HCT116 (cell line): ENCODE measurements around the gene WDR27. TPM values are rescaled to one million over a fixed set of nuclear protein-coding genes. Genes with fewer than 3 reads are reported as not detected.
"Not testable (repeated sequence)": the region's sequence is repeated elsewhere in the genome, so short reads cannot be mapped to it uniquely, and the experiment has no call there.

Experiments
- ATAC-seq: fragments of 200-7000 bp; cut with Tn5 transposase; 2 replicates; pipeline ENCODE4 v1.9.1; 2020; ENCODE audit warnings: mild to moderate bottlenecking, moderate library complexity
- BruUV-seq: library from RNA; stranded (reverse); fragments of 400-500 nt; replicated peaks from 2 replicates; lab custom pipeline; 2021; lab: Mats Ljungman, UMichigan
- CTCF ChIA-PET: fragments of 300-600 bp; sonication (Branson Sonifier 250); formaldehyde crosslinking; loops from one replicate; lab custom pipeline; 2021; ENCODE audit warnings: antibody characterized with exemption; lab: Charles Lee
- POLR2A ChIA-PET: fragments of 300-600, 350-600 bp; sonication (Branson Sonifier 250); formaldehyde crosslinking; loops from one replicate; lab custom pipeline; 2021; ENCODE audit warnings: antibody characterized with exemption; lab: Charles Lee
- RAD21 ChIA-PET, 2 experiments: fragments of 300-600 bp; sonication (Branson Sonifier 250); formaldehyde crosslinking; loops; one replicate each; lab custom pipeline; 2023; ENCODE audit warnings: low total read pairs in 2 of 2; ENCODE audit not compliant: uncharacterized antibody in 2 of 2, unreplicated experiment in 2 of 2, low non-redundant PET in 1 of 2; lab: Charles Lee
- DNase-seq: peaks from one replicate; pipeline ENCODE4 v3.0.0-alpha.2; 2010; ENCODE audit warnings: low read depth, low spot score
- H2AFZ ChIP-seq: fragments of 200-600 bp; shearing (Covaris generic), sonication (generic); 2 replicates; pipeline ENCODE4 v1.6.1; 2017; ENCODE audit warnings: low read depth, mixed run types, mixed read lengths, antibody characterized with exemption, low read length; ENCODE audit not compliant: poor library complexity, severe bottlenecking
- H3K27ac ChIP-seq: 2 replicates; pipeline ENCODE4 v1.5.1; 2012; ENCODE audit warnings: low read depth, low read length
- H3K27me3 ChIP-seq: fragments of 200-600 bp; sonication (generic); 2 replicates; pipeline ENCODE4 v1.6.1; 2016; ENCODE audit warnings: mixed run types, low read length, mixed read lengths; ENCODE audit not compliant: insufficient read depth
- H3K36me3 ChIP-seq, 2 experiments: fragments of 200-500 bp in 1 of 2; fragments of 200-600 bp in 1 of 2; sonication (Bioruptor generic) in 1 of 2; sonication (generic) in 1 of 2; 2 replicates each; pipeline versions ENCODE4 v1.5.1 to v1.6.1; 2014 to 2016; ENCODE audit warnings: low read length in 2 of 2, inconsistent platforms in 1 of 2, mixed read lengths in 1 of 2, mixed run types in 1 of 2; ENCODE audit not compliant: insufficient read depth in 2 of 2, control insufficient read depth in 1 of 2
- H3K4me1 ChIP-seq, 2 experiments: fragments of 200-600 bp in 1 of 2; sonication (generic) in 1 of 2; 2 replicates each; pipeline versions ENCODE4 v1.5.1 to v1.6.1; 2012 to 2017; ENCODE audit warnings: low read length in 2 of 2, inconsistent platforms in 1 of 2, mild to moderate bottlenecking in 1 of 2, mixed read lengths in 1 of 2, mixed run types in 1 of 2, moderate library complexity in 1 of 2; ENCODE audit not compliant: insufficient read depth in 2 of 2, control insufficient read depth in 1 of 2
- H3K4me2 ChIP-seq: fragments of 200-600 bp; sonication (generic); 2 replicates; pipeline ENCODE4 v1.6.1; 2017; ENCODE audit warnings: mixed run types, low read length, mixed read lengths
- H3K4me3 ChIP-seq, 2 experiments: fragments of 200-600 bp in 1 of 2; sonication (generic) in 1 of 2; replicated peaks in 1 of 2; 2 replicates each; pipeline ENCODE4 v1.5.1; 2011 to 2016; ENCODE audit warnings: low read length in 2 of 2, control low read depth in 1 of 2, low read depth in 1 of 2, mild to moderate bottlenecking in 1 of 2, mixed read lengths in 1 of 2, mixed run types in 1 of 2
- H3K79me2 ChIP-seq: fragments of 200-600 bp; sonication (generic); 2 replicates; pipeline ENCODE4 v1.6.1; 2017; ENCODE audit warnings: mild to moderate bottlenecking, mixed run types, low read length, moderate library complexity, mixed read lengths; ENCODE audit not compliant: insufficient read depth
- H3K9ac ChIP-seq: fragments of 200-600 bp; sonication (generic); 2 replicates; pipeline ENCODE4 v1.6.1; 2016; ENCODE audit warnings: low read length, mixed read lengths
- H3K9me2 ChIP-seq: fragments of 200-600 bp; sonication (generic), shearing (Covaris generic); 2 replicates; pipeline ENCODE4 v1.6.1; 2017; ENCODE audit warnings: mixed run types, mild to moderate bottlenecking, moderate library complexity; ENCODE audit not compliant: insufficient read depth
- H3K9me3 ChIP-seq, 2 experiments: fragments of 200-500 bp in 1 of 2; fragments of 200-600 bp in 1 of 2; sonication (Bioruptor generic) in 1 of 2; sonication (generic) in 1 of 2; 2 replicates each; pipeline ENCODE4 v1.6.1; 2014 to 2017; ENCODE audit warnings: low read length in 2 of 2, mixed read lengths in 2 of 2, inconsistent platforms in 1 of 2, low read depth in 1 of 2, mild to moderate bottlenecking in 1 of 2, mixed run types in 1 of 2, moderate library complexity in 1 of 2; ENCODE audit not compliant: control insufficient read depth in 1 of 2, insufficient read depth in 1 of 2
- H4K20me1 ChIP-seq: fragments of 200-600 bp; sonication (generic), shearing (Covaris generic); 2 replicates; pipeline ENCODE4 v1.6.1; 2017; ENCODE audit warnings: mixed run types, mild to moderate bottlenecking, moderate library complexity; ENCODE audit not compliant: insufficient read depth
- ATF3 ChIP-seq: IDR thresholded peaks from 2 replicates; pipeline ENCODE4 v1.6.1; 2012
- CBX3 ChIP-seq: IDR thresholded peaks from 2 replicates; pipeline ENCODE4 v1.6.1; 2012; ENCODE audit warnings: low read depth
- CTCF ChIP-seq, 3 experiments: fragments of 200-600 bp in 1 of 3; sonication (generic) in 1 of 3; IDR thresholded peaks in 2 of 3; conservative IDR thresholded peaks in 1 of 3; 2 replicates each; pipeline ENCODE4 v1.5.1; 2012 to 2017; ENCODE audit warnings: low read depth in 2 of 3, low read length in 2 of 3, antibody characterized with exemption in 1 of 3, borderline replicate concordance in 1 of 3, control low read depth in 1 of 3, mild to moderate bottlenecking in 1 of 3, mixed read lengths in 1 of 3, mixed run types in 1 of 3, moderate library complexity in 1 of 3; ENCODE audit not compliant: insufficient read depth in 1 of 3
- ELF1 ChIP-seq: IDR thresholded peaks from 2 replicates; pipeline ENCODE4 v1.6.1; 2012; ENCODE audit warnings: low read depth, borderline replicate concordance
- EZH2phosphoT487 ChIP-seq: fragments of 200-600 bp; IDR thresholded peaks from 2 replicates; pipeline ENCODE4 v1.6.1; 2018; ENCODE audit warnings: antibody characterized with exemption, borderline replicate concordance
- FOSL1 ChIP-seq: IDR thresholded peaks from 2 replicates; pipeline ENCODE4 v1.6.1; 2012; ENCODE audit warnings: low read depth
- JUND ChIP-seq: IDR thresholded peaks from 2 replicates; pipeline ENCODE4 v1.6.1; 2012
- POLR2A ChIP-seq: IDR thresholded peaks from 2 replicates; pipeline ENCODE4 v1.7.0; 2011; ENCODE audit warnings: borderline replicate concordance; ENCODE audit not compliant: insufficient read depth, insufficient read length; ENCODE audit errors: extremely low read depth
- POLR2AphosphoS5 ChIP-seq: IDR thresholded peaks from 2 replicates; pipeline ENCODE4 v1.6.1; 2011; ENCODE audit warnings: mild to moderate bottlenecking, low read depth, low read length, moderate library complexity
- REST ChIP-seq: IDR thresholded peaks from 2 replicates; pipeline ENCODE4 v1.6.1; 2012; ENCODE audit warnings: low read depth
- SIN3A ChIP-seq: IDR thresholded peaks from 2 replicates; pipeline ENCODE4 v1.6.1; 2012; ENCODE audit warnings: low read depth
- SP1 ChIP-seq: IDR thresholded peaks from 2 replicates; pipeline ENCODE4 v1.6.1; 2012; ENCODE audit warnings: low read depth
- SRF ChIP-seq: IDR thresholded peaks from 2 replicates; pipeline ENCODE4 v1.6.1; 2012; ENCODE audit warnings: low read depth
- TCF7L2 ChIP-seq: IDR thresholded peaks from 2 replicates; pipeline ENCODE4 v1.7.0; 2011; ENCODE audit warnings: borderline replicate concordance, inconsistent platforms; ENCODE audit not compliant: insufficient read depth, insufficient read length; ENCODE audit errors: extremely low read depth
- YY1 ChIP-seq: IDR thresholded peaks from 2 replicates; pipeline ENCODE4 v1.6.1; 2011; ENCODE audit warnings: low read length, low read depth, moderate library complexity, mild to moderate bottlenecking; ENCODE audit not compliant: insufficient replicate concordance; ENCODE audit errors: extremely low read depth
- ZNF274 ChIP-seq: fragments of 200-500 bp; sonication (Bioruptor generic); IDR thresholded peaks from 2 replicates; pipeline ENCODE4 v1.6.1; 2014; ENCODE audit warnings: mild to moderate bottlenecking, low read depth, low read length, inconsistent platforms
- intact Hi-C: fragments of 100-400 bp; cut with micrococcal nuclease; formaldehyde crosslinking; loops from 2 replicates; pipeline ENCODE4 v1.10.0; 2022
- total RNA-seq: library from RNA; stranded (reverse); gene quantifications from one replicate; pipeline ENCODE4 v1.2.1, GENCODE V29; 2021; ENCODE audit not compliant: unreplicated experiment

WDR27 gene
- total RNA-seq, 1 experiment from 2014 or later = 60.6 TPM

GRCh38 chr6:169439710-169440109, 262.1 kb downstream of the WDR27 start:
- BruUV-seq = no TSS peak
- Histone ChIP-seq H3K27me3 (no peaks in the 10 kb centered on the region), H3K9ac (no peak overlapping the region), H3K4me3 (no peak overlapping the region), H3K9me3 (no peaks in the 10 kb centered on the region; a peak in 2 of 4 replicates), H4K20me1 (no peaks in the 10 kb centered on the region), H2AFZ (no peak overlapping the region), H3K79me2 (no peaks in the 10 kb centered on the region), H3K27ac (no peak overlapping the region), H3K4me1 (no peaks in the 10 kb centered on the region), H3K9me2 (no peaks in the 10 kb centered on the region), H3K4me2 (no peak overlapping the region)
- ChIA-PET RAD21 (no interaction called here), POLR2A (no interaction called here), CTCF (no interaction called here)
- ATAC-seq = no peak
- intact Hi-C loops = no loop called here
- TF ChIP-seq ATF3 (no peak), FOSL1 (no peak), SRF (no peak), SP1 (no peak), REST (no peak), YY1 (no peak), POLR2A (no peak), TCF7L2 (no peak), SIN3A (no peak), ELF1 (no peak), EZH2phosphoT487 (no peak), POLR2AphosphoS5 (no peak), ZNF274 (no peak), CBX3 (no peak), CTCF (IDR thresholded peaks at IDR 0.05 in 2 of 3, conservative IDR thresholded peaks at IDR 0.05 in 1 of 3; ENCODE audit: borderline replicate concordance in 1 of 3, insufficient read depth in 1 of 3, low read depth in 2 of 3, low read length in 2 of 3) (no peak), JUND (no peak)
- TF ChIP-seq, all 23 proteins: peak for 0
- H3K36me3 ChIP-seq = no peaks in the 10 kb centered on the region
- no peak for DNase-seq

- H3K36me3 ChIP-seq, CTCF ChIA-PET, H3K27ac ChIP-seq, H3K4me1 ChIP-seq, H3K9me3 ChIP-seq, H4K20me1 ChIP-seq, H3K9me2 ChIP-seq, DNase-seq, BruUV-seq, H2AFZ ChIP-seq, H3K27me3 ChIP-seq, H3K79me2 ChIP-seq, RAD21 ChIA-PET, H3K9ac ChIP-seq, ATAC-seq, H3K4me2 ChIP-seq, intact Hi-C loops, H3K4me3 ChIP-seq, POLR2A ChIA-PET: not testable (repeated sequence)
Observed at GRCh38 chr6:169434554-169434953, 267.3 kb downstream of the WDR27 start.
